ENCODE measurements around the gene SH2D4B. TPM values are rescaled to one million over a fixed set of nuclear protein-coding genes. Genes with fewer than 3 reads are reported as not detected.

SH2D4B gene
- total RNA-seq, 1 experiment from 2014 or later, result 0.07 TPM

GRCh38 chr10:80498833-80499741 lies 38.6 kb upstream of the SH2D4B start:
- Histone ChIP-seq H3K27me3 (ENCODE audit: insufficient read depth, low read length) (no peaks in the 10 kb centered on the region), H2BK20ac (ENCODE audit: low read depth, low read length, poor library complexity, severe bottlenecking) (no peak overlapping the region), H3K4ac (ENCODE audit: low read depth, low read length) (no peak overlapping the region), H3K79me2 (ENCODE audit: insufficient read depth, low read length) (no peaks in the 10 kb centered on the region), H4K20me1 (ENCODE audit: control insufficient read depth, insufficient read depth, insufficient read length) (no peaks in the 10 kb centered on the region), H2BK120ac (ENCODE audit: low read depth, low read length, poor library complexity, severe bottlenecking) (no peak overlapping the region), H3K23ac (ENCODE audit: insufficient read length, low read depth, low read length) (no peak overlapping the region), H3K4me1 (ENCODE audit: insufficient read depth, low read length) (peaks cover 3% of the 10 kb centered on the region; the same call in 1 of the 2 replicates), H3K23me2 (ENCODE audit: insufficient read length, low read depth, low read length, poor library complexity, severe bottlenecking) (no peaks in the 10 kb centered on the region), H3K14ac (ENCODE audit: insufficient read depth, low read length) (no peak overlapping the region), H3K79me1 (ENCODE audit: insufficient read depth, low read depth, low read length, poor library complexity, severe bottlenecking) (peaks cover 3% of the 10 kb centered on the region), H3K4me2 (ENCODE audit: insufficient read depth, insufficient read length, low read length) (no peak overlapping the region), H4K8ac (replicated peaks; ENCODE audit: insufficient read length, low read depth, low read length) (no peak overlapping the region), H3K9ac (ENCODE audit: extremely low read depth, insufficient read length, low read length) (no peak overlapping the region), H3T11ph (ENCODE audit: low read length) (no peak overlapping the region), H2BK15ac (ENCODE audit: low read depth, low read length) (no peak overlapping the region), H2AK5ac (ENCODE audit: insufficient read length, low read length) (no peak overlapping the region), H3K56ac (ENCODE audit: insufficient read length, low read depth, low read length) (no peak overlapping the region), H2AFZ (ENCODE audit: low read length) (no peak overlapping the region), H3K27ac (ENCODE audit: insufficient read length, low read depth, low read length) (no peak overlapping the region), H4K91ac (ENCODE audit: insufficient read length, low read depth, low read length) (no peak overlapping the region), H3K18ac (ENCODE audit: insufficient read length, low read depth, low read length) (no peak overlapping the region), H3K9me3 (ENCODE audit: control insufficient read depth, low read depth, low read length) (no peaks in the 10 kb centered on the region), H2BK12ac (ENCODE audit: insufficient read length, low read depth, low read length) (no peak overlapping the region), H2BK5ac (ENCODE audit: insufficient read length, low read length) (no peak overlapping the region), H4K5ac (ENCODE audit: insufficient read length, low read depth, low read length) (no peak overlapping the region)
- H3K4me3 Mint-ChIP-seq, result no peak overlapping the region
- no peak for TF ChIP-seq CTCF (conservative IDR thresholded peaks at IDR 0.05)
- peak overlapping the region; percentile 34 to 85 (median 61); a peak in 4 of 7 replicates for H3K27ac Mint-ChIP-seq
- DNase-seq, result peak; percentile 51
- H3K27me3 Mint-ChIP-seq (ENCODE audit: low read depth), result no peaks in the 10 kb centered on the region
- no peaks in the 10 kb centered on the region; a peak in 1 of 5 replicates for H3K9me3 Mint-ChIP-seq
- H3K4me1 Mint-ChIP-seq, result peaks cover 46 to 61% of the 10 kb centered on the region in 2 experiments
- no CpG with 5 or more reads among the region's 14 CpGs for WGBS (ENCODE audit: extremely low coverage, insufficient read length, low lambda C conversion rate)
- peaks cover 4 to 10% (median 4%) of the 10 kb centered on the region in 3 experiments; a peak in 4 of 7 replicates for H3K36me3 Mint-ChIP-seq (ENCODE audit: insufficient read depth in 1 of 3, low read depth in 3 of 3)
